HG03108 (cell line): ENCODE results near the gene SAMD4B.

ENCODE experiments used
- ATAC-seq: cut with Tn5 transposase; IDR thresholded peaks from one replicate; pipeline ENCODE4 v1.9.1; 2021; ENCODE audit warnings: moderate library complexity; ENCODE audit not compliant: unreplicated experiment

SAMD4B gene

DNA sequence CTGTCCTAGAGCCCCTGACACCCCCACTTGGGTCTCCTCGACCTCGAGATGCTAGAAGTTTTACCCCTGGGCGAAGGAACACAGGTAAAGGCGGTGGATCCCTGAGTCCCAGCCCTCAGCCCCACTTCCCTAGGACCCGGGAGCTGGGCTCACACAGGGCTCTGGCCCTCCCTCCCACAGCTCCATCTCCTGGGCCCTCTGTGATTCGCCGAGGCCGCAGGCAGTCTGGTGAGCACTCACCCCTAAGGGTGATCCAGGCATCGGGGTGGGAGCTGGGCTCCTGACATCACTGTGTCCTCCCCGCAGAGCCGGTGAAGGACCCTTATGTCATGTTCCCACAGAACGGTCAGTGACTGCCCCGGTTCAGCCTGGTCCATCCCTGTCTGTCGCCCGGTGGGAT is 78.5 kb downstream of the SAMD4B start:
- ATAC-seq: no peak

DNA sequence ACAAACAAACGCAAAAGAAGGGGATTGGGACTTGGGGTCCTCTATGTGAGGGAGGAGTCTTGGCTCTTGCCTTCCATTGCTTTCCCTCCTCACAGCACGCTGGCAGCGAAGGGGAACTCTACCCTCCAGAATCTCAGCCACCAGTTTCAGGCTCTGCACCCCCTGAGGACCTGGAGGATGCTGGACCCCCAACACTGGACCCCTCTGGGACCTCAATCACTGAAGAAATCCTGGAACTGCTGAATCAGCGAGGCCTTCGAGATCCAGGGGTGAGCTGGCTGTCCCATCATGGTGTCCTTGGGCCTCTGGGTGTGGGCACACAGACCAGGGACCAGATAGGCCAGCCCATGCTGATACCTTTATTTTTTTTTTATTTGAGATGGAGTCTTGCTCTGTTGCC is 79.8 kb downstream of the SAMD4B start:
- ATAC-seq: no peak

DNA sequence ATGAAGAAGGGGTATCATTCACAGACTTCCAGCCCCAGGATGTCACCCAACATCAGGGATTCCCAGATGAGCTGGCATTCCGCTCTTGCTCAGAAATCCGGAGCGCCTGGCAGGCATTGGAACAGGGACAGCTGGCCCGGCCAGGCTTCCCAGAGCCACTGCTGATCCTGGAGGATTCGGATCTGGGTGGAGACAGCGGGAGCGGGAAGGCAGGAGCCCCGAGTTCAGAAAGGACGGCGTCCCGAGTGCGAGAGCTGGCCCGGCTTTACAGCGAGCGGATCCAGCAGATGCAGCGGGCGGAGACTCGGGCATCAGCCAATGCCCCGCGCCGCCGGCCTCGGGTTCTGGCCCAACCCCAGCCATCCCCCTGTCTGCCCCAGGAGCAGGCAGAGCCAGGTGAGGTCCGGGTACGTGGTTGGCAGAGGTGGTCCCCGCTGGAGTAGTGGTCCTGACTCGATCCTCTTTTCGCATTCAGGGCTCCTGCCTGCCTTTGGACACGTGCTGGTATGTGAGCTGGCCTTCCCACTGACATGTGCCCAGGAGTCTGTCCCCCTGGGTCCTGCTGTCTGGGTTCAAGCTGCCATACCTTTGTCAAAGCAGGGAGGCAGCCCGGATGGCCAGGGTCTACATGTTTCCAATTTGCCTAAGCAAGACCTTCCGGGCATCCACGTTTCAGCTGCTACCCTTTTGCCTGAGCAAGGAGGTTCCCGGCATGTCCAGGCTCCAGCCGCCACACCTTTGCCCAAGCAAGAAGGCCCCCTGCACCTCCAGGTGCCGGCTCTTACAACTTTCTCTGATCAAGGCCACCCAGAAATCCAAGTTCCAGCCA is 81.3 kb downstream of the SAMD4B start:
- no peak for ATAC-seq

DNA sequence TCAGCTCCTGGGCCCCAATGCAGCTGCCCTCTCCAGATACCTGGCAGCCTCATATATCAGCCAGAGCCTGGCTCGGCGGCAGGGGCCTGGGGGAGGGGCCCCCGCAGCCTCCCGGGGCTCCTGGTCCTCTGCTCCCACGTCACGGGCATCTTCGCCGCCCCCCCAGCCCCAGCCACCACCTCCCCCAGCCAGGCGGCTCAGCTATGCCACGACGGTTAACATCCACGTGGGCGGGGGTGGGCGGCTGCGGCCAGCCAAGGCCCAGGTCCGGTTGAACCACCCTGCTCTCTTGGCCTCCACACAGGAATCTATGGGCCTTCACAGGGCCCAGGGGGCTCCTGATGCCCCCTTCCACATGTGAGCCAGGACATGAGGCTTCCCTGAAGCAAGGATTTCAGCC is 82.7 kb downstream of the SAMD4B start:
- ATAC-seq: no peak

DNA sequence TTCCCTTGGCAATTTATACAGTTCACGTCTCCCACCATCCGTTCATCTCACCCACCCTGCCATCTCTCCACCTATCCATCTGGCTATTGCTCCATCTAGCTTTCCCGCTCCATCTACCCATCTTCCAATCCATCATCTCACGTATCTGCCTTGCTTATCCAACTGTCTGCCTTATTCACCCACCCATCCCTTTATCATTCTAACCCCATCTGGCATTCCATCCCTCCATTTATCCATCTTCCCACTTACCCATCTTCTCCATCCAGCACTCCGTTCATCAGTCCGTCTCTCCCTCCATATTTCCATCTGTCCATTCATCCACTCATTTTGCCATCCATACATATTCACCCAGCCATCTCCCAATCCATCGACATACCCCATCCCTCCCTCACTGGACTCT is 83.5 kb downstream of the SAMD4B start:
- no peak for ATAC-seq

DNA sequence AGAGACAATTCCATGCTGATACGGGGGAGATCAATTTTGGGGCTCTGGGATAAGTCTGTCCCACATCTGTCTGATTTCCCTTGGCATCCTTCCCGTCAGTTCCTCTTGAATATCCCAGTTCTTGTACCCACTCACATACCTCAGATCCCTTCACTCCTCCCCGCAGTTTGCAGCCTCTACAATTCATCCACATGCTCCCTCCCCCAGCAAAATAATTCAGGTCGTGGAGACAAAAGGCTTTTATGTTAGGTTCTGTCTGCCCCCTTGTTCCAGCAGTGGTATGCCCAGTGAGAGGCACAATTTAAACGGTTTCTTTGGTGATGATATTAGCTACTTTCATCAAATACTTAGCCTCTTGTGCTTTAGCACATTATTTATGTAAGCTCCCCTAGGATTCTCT is 83.9 kb downstream of the SAMD4B start:
- no peak for ATAC-seq

DNA sequence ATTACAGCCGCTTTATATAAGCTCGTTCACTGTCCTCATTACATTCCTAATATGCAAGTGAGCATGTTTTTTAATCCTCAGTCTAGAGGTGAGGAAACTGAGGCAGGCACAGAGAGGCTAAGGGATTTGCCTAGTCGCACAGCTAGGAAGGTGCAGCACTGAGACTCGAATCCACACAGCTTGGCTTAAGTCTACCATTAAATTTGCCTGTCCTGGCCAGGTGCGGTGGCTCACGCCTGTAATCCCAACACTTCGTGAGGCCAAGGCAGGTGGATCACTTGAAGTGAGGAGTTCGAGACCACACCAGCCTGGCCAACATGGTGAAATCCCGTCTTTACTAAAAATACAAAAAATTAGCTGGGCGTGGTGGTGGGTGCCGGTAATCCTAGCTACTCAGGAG is 85.5 kb downstream of the SAMD4B start:
- no peak for ATAC-seq

DNA sequence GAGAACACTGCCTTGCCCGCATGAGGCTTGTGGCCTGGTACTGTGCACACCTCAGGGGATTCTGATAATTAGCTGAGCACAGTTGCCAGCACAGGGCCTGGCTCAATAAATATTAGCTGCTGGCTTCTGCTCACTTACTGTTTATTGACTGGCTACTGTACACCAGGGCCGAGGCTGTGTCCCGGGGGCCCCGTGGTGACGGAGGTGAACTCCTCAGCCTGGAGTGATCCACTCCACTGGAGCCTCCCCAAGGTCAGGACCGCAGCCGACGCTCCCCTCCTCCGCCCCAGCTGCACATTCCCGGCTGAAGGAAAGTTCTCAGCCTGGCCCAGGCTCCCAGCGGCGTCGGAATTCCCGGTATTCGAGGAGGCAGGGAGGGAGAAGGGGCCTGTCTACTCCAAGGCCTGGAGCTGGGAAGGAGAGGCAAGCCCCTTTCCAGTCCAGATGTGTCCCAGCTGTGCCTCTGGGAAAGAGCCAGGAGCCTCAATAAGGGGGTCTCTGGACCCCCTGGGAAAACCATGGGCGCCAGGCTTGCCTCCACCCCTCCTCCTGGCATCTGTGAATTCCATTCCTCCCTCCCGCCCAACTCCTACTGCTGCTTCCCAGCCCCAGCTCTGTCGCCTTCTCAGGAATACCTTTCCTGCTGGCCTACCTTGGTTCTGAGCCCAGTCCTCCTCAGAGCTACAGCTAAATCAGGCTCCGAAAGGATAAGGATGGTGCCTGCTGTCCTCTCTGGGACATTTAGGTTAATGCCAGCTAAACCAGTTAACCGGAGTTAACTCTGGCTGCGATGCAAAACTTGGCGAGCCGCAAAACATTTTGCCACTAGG is 86.3 kb downstream of the SAMD4B start:
- ATAC-seq: no peak

DNA sequence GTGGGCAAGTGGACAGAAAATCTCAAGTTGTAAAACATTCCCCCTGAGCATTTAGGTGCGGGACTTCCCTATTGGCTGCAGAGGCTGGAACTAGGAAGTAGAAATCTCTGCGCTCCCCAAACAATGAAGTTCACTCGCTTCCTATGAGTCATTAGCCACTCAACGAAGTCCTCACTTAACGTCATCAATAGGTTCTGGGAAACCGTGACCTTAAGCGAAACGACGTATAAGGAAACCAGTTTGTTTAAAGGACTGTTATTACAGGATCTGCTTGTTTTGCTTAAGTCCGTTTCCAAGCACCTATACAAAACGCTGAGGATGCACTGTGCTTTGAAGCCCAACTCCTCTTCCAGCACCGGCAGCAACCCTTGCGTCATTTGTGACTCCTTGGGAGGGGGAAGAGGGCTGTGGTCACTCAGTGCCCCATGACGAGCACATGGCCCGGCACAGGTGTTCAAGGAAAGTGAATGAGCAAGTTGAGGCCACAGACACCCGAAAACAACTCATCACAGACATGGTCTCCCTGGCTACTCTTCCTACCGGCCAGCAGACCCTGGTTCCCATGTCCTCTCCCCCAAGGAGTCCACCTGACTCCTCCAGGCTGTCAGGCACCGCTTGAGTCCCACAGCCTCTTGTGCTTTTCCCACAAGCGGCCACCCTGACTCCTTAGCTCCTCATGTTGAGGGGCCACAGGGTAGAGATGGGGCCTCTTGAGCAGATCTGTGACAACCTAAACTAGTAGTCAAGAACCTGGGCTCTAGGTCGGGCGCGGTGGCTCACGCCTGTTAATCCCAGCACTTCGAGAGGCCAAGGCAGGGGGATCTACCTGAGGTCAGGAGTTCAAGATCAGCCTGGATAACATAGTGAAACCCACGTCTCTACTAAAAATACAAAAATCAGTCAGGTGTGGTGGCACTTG is 88.7 kb downstream of the SAMD4B start:
- peak; percentile 38 for ATAC-seq

DNA sequence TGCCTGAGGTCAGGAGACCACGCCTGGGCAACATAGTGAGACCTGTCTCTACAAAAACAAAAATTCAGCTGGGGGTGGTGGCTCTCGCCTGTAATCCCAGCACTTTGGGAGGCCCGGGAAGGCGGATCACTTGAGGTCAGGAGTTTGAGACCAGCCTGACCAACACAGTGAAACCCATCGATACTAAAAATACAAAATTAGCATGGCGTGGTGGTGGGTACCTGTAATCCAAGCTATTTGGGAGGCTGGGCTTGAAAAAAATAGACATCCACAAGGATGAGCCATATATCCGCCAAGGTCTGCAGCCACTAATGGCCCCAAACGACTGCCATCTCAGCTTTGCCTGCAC is 90.4 kb downstream of the SAMD4B start:
- ATAC-seq: no peak

DNA sequence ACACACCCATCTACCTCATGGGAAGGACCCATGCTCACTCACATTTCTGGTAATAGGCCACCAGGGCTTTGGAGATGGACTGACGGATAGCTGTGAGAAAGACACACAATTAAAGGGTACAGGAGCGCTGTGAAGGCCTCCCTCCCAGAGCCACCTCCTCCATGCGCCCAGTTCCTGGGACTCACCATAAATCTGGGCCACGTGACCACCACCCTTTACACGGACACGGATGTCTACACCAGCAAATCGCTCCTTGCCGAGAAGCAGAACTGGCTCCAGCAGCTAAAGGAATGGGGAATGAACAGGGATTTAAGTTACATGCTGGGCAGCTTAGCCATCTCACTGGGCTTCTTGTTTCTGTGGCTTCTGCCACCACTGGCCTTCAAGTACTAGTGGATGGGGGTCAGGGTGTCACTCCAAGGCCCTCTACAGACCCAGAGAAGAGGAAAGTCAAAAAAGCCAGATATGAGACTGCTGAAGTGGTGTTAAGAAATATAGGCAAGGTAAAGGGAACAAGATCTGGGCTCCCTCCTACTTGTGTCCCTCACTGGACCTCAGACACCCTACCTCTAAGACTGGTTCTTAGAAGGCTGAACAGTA is 91.4 kb downstream of the SAMD4B start:
- no peak for ATAC-seq

DNA sequence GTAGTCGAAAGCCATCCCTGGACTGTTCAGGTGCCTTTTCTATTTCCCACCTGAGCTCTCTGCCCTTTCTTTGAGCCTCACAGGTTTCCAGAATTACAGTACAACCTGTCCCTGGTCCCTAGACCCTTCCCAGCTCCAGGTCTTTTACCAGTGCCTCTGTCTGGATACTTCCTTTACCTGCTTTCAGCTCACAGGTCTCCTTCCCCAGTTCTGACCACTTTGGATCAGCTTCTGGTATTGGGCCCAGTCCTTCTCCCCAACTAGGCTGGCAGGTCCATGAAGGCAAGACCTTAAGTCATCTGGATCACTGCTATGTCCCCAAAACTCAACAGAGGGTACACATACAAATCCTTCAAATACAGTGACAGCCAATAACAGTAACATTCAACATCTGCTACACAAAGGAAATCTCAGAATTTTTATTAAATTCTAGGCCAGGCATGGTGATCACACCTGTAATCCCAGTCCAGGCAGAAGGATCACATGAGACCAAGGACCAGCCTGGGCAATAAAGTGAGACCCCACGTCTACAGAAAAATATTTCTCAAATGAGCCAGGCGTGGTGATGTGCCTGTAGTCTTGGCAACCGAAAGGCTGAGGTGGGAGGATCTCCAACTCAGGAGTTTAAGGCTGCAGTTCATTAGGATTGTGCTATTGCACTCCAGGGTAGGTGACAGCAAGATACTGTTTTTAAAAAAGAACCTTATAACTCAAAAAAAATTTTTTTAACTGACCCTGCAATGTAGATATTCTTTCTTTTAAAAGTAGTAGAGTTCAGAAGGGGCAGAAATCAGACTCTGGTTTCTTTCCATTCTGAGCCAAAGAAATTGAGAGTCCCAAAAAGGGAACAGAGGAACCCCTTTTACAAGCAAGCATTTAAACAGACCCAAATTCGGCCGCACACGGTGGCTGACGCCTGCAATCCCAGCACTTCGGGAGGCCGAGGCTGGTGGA is 92.2 kb downstream of the SAMD4B start:
- no peak for ATAC-seq
